ENCODE measurements around the gene TTLL9.

Gene TTLL9

GRCh38 chr20:31951530-31952453 is 81.4 kb downstream of the TTLL9 start, which contains the start of gene PDRG1:
PDRG1 (minus strand) TSS chr20:31952046; CDS start chr20:31951961, 85 bp downstream.
- DNase-seq: peak; percentile 98

DNA sequence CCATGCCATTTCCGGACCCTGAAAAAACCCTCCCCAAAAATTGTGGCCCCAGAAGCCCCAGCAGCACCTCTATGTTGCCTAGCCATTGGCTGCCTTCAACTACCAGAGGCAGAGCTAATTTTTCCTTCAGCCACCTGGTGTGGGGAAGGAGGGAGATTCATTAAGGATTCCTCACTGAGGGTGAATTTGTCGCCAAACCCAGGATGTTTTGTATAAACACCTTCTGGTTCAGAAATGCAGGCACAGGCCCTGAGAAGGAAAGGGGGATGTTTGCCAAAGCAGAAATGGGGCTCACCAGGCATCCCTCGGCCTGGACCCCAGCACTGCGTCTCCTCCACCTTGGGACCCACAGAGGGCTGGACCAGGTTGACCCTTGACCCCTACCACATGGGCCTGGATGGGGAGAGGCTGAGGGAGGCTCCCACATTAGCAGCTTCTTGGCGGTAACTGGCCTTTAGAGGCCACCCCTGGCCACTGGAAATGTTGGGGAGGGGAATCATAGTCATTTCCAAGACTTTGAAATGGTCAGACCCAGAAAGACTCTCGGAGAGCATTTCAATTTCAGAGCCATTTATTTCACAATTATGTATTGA is 83.2 kb downstream of the TTLL9 start:
- no peak for DNase-seq

DNA sequence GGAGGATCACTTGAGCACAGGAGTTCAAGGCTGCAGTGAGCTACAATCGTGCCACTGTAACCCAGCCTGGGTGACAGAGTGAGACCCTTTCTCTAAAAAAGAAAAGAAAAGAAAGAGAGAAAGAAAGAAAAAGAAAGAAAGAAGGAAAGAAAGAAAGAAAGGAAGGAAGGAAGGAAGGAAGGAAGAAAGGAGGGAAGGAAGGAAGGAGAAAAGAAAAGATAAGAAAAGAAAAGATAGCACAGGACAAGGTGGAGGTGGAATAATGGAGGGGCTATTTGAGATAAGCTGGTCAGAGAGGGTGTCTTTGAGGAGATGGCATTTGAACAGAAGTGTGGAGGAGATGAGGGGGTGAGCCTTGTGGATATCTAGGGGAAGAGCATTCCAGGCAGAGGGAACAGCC is 84.1 kb downstream of the TTLL9 start:
- no peak for DNase-seq

- DNase-seq: no peak
Measured at GRCh38 chr20:31956556-31957526, 86.4 kb downstream of the TTLL9 start.

DNA sequence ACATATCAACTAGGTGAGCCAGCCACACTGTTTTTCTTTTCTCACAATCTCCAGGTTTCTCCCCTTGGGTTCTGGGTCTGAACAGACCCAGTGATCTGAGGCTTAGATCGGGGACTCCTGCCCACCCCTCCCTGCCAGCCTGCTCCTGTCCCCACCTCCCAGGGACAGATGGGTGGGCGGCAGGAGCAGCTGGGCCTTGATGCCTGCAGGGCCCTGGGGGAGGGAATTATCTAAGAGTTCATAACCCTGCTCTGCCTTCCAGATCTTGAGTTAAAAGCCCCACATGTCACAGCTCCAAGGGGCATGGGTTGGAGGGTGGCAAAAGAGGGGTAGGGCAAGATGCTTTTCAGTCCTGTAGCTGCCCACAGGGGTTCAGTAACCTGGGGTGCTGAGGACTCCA is 92.3 kb downstream of the TTLL9 start:
- no peak for DNase-seq

DNA sequence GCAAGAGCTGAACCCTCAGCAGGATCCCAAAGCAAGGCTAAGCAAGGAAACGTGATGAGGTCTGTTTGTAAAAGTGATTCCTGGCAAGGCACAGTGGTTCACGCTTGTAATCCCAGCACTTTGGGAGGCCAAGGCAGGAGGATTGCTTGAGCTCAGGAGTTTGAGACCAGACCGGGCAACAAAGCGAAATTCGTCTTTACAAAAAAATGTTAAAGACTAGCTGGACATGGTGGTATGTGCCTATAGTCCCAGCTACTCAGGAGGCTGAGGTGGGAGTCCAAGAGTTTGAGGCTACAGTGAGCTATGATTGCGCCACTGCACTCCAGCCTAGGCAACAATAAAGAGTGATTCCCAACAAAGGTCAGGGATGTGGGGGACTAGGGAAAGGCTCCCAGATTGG is 93.5 kb downstream of the TTLL9 start:
- no peak for DNase-seq

DNA sequence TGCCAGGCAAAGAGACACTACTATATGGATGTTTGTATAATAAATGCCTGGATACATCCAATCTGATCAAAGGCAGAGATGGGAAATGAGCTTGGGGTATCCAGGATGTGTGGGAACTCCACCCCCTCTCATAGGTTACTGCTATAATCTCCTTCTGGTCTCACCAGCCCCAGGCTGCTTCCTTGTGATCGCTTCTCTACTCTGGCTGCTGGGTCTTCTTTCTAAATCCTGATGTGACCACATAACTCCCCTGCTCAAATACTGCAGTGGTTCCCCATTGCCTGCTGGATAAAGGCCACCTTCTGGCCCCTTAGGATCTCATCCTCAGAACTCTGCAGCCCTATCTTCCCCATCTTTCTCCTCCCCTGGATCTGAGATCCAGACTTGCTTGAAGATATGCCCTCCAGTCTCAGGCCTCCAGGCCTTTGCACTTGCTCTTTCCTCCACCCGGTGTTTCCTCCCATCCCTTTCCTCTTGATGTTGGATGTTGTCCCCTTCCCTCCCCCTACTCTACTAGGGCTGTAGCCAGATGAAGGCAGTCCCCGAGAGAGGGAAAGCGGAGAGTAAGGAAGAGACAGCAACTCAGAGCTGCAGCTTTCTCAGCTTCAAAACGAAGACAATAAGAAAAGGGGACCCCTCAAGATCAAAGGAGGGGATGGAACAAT is 96.7 kb downstream of the TTLL9 start:
- no peak for DNase-seq

DNA sequence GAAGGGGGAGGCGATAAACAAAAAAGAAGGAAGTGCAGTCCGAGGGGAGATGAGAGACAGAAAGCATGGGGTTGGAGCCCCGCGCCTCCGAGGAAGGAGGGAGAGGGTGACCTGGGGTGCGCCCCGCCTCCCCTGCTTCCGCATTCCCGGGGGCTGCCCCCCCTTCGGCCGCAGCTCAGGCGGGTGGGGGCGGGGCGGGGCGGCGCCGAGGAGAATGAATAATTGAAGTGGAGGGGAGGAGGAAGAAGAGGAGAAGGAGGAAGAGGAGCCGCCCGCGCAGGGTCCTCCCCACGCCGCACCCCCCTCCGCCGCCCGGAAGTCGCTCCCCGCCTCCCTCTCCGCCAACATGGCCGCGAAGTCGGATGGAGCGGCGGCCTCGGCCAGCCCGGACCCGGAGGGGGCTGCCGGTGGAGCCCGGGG is 97.4 kb downstream of the TTLL9 start, which contains the start of gene XKR7:
XKR7 (plus strand) TSS at position 322 of the 420 bp plus-strand sequence; CDS start at position 347, 25 bp downstream.
- peak; percentile 15 for DNase-seq

GRCh38 chr20:31968291-31969126 is 98.1 kb downstream of the TTLL9 start:
- DNase-seq: peak; percentile 81

GRCh38 chr20:31969991-31970390 is 99.6 kb downstream of the TTLL9 start:
- DNase-seq: no peak

- DNase-seq: no peak
Measured at GRCh38 chr20:31972471-31973021, 102.1 kb downstream of the TTLL9 start.

DNA sequence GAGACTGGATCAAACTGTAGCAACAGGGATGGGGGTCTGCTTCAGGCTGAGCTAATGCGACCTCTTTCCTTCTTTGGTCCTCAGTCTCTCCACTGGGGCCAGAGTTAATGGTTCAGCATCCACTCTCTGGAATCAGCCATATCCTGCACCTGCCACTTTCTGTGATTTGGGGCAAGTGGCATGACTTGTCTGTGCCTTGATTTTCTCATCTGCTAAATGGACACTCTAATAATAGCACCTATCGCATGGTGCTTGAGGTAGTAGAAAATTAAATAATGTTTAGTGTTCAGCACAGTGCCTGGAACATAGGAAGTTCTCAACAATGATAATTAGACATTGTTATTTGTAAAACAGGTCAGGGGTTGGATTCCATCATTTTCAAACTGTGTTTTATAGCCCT is 103.9 kb downstream of the TTLL9 start:
- DNase-seq: no peak

DNA sequence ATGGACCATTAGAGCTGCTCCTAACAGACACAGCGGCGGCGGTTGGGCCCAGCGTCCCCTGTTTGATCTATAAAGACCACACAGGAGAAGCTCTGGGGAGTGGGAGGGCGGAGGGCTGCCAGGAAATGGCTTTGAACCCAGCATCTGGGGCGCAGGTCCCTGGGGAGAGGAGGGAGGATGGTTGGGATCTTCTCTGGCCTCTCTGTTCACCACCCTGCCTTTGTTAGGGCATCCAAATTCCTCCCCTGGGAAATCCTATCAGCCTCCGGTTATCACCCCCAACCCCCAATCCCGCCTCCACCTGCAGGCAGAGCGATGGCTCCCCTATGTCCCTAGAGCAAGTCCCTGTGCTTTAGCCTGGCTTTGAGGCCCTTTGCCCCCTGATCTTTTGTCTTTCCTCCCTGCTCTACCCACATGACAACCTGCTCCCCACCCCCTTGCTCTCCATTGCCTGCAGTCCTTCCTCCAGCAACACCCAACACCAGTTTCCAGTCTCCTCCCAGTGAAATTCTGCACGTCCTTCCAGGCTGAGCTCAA is 104.6 kb downstream of the TTLL9 start:
- no peak for DNase-seq

- DNase-seq: no peak
Measured at GRCh38 chr20:31975874-31976273, 105.4 kb downstream of the TTLL9 start.

DNA sequence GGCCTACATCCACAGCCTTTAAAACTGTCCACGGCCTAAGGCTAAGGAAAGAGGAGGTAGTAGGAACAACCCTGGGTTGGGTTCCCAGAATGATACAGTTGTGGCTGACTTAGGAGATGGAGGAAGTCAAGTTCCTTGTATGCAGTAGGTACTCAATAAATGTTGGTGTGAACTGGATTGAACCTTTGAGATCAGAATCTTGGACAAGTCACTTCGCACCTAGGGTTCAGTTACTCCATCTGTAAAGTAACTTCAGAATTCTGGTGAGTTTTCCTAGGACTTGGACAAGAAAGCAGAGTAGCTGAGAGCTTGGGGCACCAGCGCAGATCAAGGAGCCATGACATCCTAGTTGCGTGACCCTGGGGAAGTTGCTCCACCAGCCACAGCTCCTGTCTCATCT is 106.6 kb downstream of the TTLL9 start:
- DNase-seq: no peak

GRCh38 chr20:31979713-31980426 is 109.4 kb downstream of the TTLL9 start:
- DNase-seq: no peak

- no peak for DNase-seq
Measured at GRCh38 chr20:31981784-31982183, 111.3 kb downstream of the TTLL9 start.

DNA sequence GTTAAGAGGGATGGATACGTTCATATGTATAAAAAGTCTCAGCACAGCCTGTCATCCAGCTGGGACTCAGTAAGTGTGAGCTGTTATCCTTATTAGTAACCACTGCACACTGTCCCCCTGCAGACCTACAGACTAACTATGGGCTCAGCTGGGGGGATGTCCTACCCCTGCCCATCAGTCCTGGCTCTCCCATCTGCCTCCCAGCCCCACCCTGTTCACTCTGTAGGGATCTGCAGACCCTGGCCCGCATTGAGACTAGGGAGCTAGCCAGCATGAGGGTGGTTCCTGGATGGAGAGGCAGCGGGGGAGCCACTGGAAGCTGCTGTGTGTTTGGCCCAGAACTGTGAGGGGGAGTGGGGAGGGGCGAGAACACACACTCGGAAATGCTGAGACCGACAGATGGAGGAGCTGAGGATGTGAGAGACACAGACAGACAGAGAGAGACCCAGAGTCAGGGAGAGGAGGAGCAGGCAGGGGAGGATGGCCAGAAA is 114.6 kb downstream of the TTLL9 start:
- DNase-seq: no peak

- no peak for DNase-seq
Measured at GRCh38 chr20:31987744-31988143, 117.3 kb downstream of the TTLL9 start.
